HL-60 (cell line): ENCODE results near the gene MAPK1.
"Not testable (repeated sequence)": the region's sequence is repeated elsewhere in the genome, so short reads cannot be mapped to it uniquely, and the experiment has no call there.

Experiments
- DNase-seq, 2 experiments: peaks; one replicate each; pipeline ENCODE4 v3.0.0-alpha.2; 2010 to 2020; ENCODE audit warnings: low read depth in 1 of 2, low spot score in 1 of 2
- H3K27ac ChIP-seq: fragments of 250-450 bp; sonication (Bioruptor Pico); replicated peaks from 2 replicates; pipeline ENCODE4 v1.5.1; 2020; ENCODE audit warnings: mild to moderate bottlenecking, moderate library complexity
- H3K27me3 ChIP-seq: fragments of 250-450 bp; sonication (Bioruptor Pico); 2 replicates; pipeline ENCODE4 v1.5.1; 2021; ENCODE audit warnings: mild to moderate bottlenecking, moderate library complexity; ENCODE audit not compliant: insufficient read depth, poor library complexity, severe bottlenecking
- H3K4me3 ChIP-seq: replicated peaks from 2 replicates; pipeline ENCODE4 v1.5.1; 2011; ENCODE audit warnings: mild to moderate bottlenecking, control low read depth, low read length; ENCODE audit not compliant: insufficient read depth
- CTCF ChIP-seq: IDR thresholded peaks from one replicate; pipeline ENCODE4 v1.5.1; 2011; ENCODE audit warnings: low read length, control low read depth, inconsistent platforms; ENCODE audit not compliant: insufficient read depth
- GABPA ChIP-seq: IDR thresholded peaks from 2 replicates; pipeline ENCODE4 v1.6.1; 2012; ENCODE audit warnings: low read depth
- POLR2AphosphoS5 ChIP-seq: IDR thresholded peaks from 2 replicates; pipeline ENCODE4 v1.6.1; 2012; ENCODE audit warnings: low read depth
- REST ChIP-seq: IDR thresholded peaks from 2 replicates; pipeline ENCODE4 v1.6.1; 2012; ENCODE audit warnings: low read depth; ENCODE audit not compliant: insufficient replicate concordance
- SPI1 ChIP-seq: IDR thresholded peaks from 2 replicates; pipeline ENCODE4 v1.6.1; 2012; ENCODE audit warnings: low read depth, mild to moderate bottlenecking, borderline replicate concordance

Gene MAPK1

GRCh38 chr22:21752276-21752675 is 115.2 kb downstream of the MAPK1 start:
- TF ChIP-seq REST (no peak), SPI1 (no peak), POLR2AphosphoS5 (no peak), GABPA (no peak), CTCF (no peak)
- H3K27me3 ChIP-seq: no peaks in the 10 kb centered on the region

GRCh38 chr22:21745948-21746347 is 121.5 kb downstream of the MAPK1 start:
- no peak overlapping the region for H3K4me3 ChIP-seq
- DNase-seq: no peak
- TF ChIP-seq GABPA (no peak), CTCF (no peak), SPI1 (no peak), POLR2AphosphoS5 (no peak), REST (no peak)
- H3K27ac ChIP-seq: no peak overlapping the region
- no peaks in the 10 kb centered on the region for H3K27me3 ChIP-seq

More at GRCh38 chr22:21752276-21752675, 115.2 kb downstream of the MAPK1 start:
- no peak overlapping the region for H3K27ac ChIP-seq
- no peak for DNase-seq
- H3K4me3 ChIP-seq: no peak overlapping the region

GRCh38 chr22:21744917-21745316 is 122.5 kb downstream of the MAPK1 start:
- not testable (repeated sequence) for H3K27ac ChIP-seq, H3K27me3 ChIP-seq, DNase-seq, H3K4me3 ChIP-seq

GRCh38 chr22:21741790-21742189 is 125.7 kb downstream of the MAPK1 start:
- no peaks in the 10 kb centered on the region for H3K27me3 ChIP-seq
- no peak overlapping the region for H3K4me3 ChIP-seq
- no peak for TF ChIP-seq GABPA
- TF ChIP-seq POLR2AphosphoS5: no peak
- no peak for TF ChIP-seq REST
- TF ChIP-seq CTCF: no peak
- TF ChIP-seq SPI1: no peak
- no peak for DNase-seq
- no peak overlapping the region for H3K27ac ChIP-seq
